GM12873 (cell line): ENCODE data around the gene C16orf89.

Experiments
- TF ChIP-seq, protein P1 (sequence below): IDR thresholded peaks from 2 replicates; pipeline ENCODE4 v1.5.1; 2012; ENCODE audit warnings: low read depth, mild to moderate bottlenecking, moderate library complexity, low read length, control low read depth; ENCODE audit not compliant: insufficient read depth; ENCODE audit errors: missing control alignments

C16orf89 gene

GRCh38 chr16:5000573-5001001 is 65.2 kb downstream of the C16orf89 start:
- TF ChIP-seq, protein P1, sequence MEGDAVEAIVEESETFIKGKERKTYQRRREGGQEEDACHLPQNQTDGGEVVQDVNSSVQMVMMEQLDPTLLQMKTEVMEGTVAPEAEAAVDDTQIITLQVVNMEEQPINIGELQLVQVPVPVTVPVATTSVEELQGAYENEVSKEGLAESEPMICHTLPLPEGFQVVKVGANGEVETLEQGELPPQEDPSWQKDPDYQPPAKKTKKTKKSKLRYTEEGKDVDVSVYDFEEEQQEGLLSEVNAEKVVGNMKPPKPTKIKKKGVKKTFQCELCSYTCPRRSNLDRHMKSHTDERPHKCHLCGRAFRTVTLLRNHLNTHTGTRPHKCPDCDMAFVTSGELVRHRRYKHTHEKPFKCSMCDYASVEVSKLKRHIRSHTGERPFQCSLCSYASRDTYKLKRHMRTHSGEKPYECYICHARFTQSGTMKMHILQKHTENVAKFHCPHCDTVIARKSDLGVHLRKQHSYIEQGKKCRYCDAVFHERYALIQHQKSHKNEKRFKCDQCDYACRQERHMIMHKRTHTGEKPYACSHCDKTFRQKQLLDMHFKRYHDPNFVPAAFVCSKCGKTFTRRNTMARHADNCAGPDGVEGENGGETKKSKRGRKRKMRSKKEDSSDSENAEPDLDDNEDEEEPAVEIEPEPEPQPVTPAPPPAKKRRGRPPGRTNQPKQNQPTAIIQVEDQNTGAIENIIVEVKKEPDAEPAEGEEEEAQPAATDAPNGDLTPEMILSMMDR: no peak

DNA sequence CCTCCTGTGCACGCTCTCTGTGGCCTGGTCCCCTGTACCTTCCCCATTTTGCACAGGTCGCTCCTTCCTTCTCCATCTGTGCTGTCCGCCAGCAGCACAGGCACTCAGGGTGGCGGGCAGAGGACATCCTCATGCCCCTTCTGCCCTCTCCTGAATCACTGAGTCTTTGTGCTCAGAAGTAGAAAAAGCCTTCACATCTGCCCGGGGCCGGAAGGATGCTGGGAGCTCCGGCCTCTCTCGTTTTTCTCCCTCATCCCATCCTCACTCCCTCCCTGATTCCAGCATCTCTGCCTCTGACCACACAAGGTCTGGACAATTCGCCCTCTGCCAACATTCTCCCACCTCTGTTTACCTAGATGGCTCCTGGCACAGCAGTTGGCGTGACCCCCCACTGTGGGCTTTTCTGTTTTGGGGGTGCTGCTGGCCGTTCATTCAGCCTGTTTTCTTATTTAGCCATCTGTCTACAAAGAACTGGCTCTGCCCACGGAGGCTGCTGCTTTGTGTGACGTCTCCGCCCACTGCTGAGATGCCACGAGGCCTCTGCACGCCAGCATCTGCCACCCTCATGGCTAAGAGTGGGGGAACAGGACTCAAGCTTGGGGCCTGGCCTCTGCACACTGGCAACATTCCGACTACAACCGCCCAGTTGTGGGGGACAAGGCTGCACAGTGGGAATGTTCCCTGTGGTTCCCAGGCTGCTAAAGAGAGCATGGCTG is 70.9 kb downstream of the C16orf89 start:
- TF ChIP-seq, protein P1: no peak
